ENCODE measurements around the gene EXOC3L1.

The EXOC3L1 gene

DNA sequence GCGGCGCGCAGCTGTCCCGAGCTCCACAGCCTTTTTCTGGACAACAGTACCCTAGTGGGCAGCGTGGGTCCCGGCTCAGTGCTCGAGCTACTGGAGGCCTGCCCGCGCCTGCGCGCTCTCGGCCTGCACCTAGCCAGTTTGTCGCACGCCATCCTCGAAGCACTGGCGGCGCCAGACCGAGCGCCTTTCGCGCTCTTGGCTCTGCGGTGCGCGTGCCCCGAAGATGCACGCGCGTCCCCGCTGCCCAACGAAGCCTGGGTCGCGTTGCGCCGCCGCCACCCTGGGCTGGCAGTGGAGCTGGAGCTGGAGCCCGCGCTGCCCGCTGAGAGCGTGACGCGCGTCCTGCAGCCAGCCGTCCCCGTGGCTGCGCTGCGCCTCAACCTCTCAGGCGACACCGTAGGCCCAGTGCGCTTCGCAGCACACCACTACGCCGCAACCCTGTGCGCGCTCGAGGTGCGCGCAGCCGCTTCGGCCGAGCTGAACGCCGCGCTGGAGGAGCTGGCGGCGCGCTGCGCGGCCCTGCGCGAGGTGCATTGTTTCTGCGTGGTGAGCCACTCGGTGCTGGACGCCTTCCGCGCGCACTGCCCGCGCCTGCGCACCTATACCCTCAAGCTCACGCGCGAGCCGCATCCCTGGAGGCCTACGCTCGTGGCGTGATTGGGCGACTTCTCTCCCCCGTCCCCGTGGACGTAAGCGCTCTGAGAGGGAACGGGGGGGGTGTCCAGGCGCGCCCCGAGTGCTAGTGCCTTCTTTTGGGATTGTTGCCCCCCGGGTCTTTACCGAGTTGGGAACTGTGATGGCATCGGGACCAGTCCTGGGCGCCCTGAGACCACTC lies 26.6 kb downstream of the EXOC3L1 start:
- H3K4me3 ChIP-seq (ENCODE audit: low read depth, low read length): peak overlapping the region; percentile 35
- TF ChIP-seq, protein P1, sequence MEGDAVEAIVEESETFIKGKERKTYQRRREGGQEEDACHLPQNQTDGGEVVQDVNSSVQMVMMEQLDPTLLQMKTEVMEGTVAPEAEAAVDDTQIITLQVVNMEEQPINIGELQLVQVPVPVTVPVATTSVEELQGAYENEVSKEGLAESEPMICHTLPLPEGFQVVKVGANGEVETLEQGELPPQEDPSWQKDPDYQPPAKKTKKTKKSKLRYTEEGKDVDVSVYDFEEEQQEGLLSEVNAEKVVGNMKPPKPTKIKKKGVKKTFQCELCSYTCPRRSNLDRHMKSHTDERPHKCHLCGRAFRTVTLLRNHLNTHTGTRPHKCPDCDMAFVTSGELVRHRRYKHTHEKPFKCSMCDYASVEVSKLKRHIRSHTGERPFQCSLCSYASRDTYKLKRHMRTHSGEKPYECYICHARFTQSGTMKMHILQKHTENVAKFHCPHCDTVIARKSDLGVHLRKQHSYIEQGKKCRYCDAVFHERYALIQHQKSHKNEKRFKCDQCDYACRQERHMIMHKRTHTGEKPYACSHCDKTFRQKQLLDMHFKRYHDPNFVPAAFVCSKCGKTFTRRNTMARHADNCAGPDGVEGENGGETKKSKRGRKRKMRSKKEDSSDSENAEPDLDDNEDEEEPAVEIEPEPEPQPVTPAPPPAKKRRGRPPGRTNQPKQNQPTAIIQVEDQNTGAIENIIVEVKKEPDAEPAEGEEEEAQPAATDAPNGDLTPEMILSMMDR (IDR thresholded peaks at IDR 0.05; ENCODE audit: control insufficient read depth, extremely low read depth, insufficient read depth): no peak
- no peak for DNase-seq (ENCODE audit: low read depth)

- no peak for DNase-seq (ENCODE audit: low read depth)
- peak overlapping the region; percentile 92 for H3K4me3 ChIP-seq (ENCODE audit: low read depth, low read length)
- TF ChIP-seq, protein P1 (IDR thresholded peaks at IDR 0.05; ENCODE audit: control insufficient read depth, extremely low read depth, insufficient read depth): no peak
These were observed 27.3 kb downstream of the EXOC3L1 start for GRCh38 chr16:67162506-67163163.

DNA sequence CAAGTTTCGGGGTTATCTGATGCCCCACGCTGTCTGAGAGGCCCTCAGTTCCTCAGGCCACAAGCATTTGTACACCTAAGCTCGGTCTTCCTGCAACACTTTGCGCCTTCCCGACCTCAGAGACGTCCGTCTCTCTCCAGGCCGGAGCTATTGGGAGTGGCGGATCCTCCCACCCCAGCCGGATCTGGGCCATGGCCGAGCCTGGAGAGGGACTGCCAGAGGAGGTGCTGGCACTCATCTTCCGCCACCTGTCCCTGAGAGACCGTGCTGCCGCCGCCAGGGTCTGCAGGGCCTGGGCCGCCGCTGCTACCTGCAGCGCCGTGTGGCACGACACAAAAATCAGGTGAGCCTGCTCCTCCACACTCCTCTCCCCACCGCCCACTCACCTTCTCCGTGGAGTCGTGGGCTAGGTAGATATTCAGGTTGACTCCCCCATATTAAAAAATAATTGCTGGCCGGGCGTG lies 28.3 kb downstream of the EXOC3L1 start:
- H3K4me3 ChIP-seq (ENCODE audit: low read depth, low read length): peak overlapping the region; percentile 92
- TF ChIP-seq, protein P1 (IDR thresholded peaks at IDR 0.05; ENCODE audit: control insufficient read depth, extremely low read depth, insufficient read depth): no peak; the same call in 1 of the 2 replicates
- peak; percentile 69 for DNase-seq (ENCODE audit: low read depth)

GRCh38 chr16:67158637-67159600 lies 31.0 kb downstream of the EXOC3L1 start:
- TF ChIP-seq, protein P1 (IDR thresholded peaks at IDR 0.05; ENCODE audit: control insufficient read depth, extremely low read depth, insufficient read depth): no peak
- DNase-seq (ENCODE audit: low read depth): no peak
- H3K4me3 ChIP-seq (ENCODE audit: low read depth, low read length): peak overlapping the region; percentile 92

DNA sequence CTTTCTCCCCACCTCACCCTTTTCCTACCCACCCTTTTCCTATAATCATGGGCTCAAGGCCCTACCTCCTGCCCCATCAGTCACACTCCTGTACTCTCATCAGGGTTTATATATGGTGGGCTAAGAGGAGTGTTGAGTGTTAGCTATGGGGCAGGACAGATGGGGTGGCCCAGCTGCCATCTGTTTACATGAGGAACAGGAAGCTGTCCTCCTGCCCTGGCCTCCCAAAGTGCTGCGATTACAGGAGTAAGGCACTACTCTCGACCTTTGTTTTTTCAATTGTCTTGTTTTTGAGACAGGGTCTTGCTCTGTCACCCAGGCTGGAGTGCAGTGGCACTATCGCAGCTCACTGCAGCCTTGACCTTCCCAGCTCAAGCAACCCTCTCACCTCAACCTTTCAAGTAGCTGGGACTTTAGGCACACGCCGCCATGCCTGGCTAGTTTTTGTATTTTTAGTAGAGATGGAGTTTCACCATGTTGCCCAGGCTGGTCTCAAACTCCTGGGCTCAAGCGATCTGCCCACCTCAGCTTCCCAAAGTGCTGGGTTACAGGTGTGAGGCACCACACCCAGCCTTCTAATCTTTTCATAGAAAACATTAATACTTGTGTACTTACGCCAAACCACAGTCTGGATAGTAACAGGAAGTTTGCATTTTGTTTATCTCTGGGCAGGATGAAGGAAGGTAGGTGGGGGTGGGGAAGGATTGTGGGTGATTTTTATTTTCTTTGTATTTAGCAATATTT lies 31.9 kb downstream of the EXOC3L1 start:
- no peak for DNase-seq (ENCODE audit: low read depth)
- TF ChIP-seq, protein P1 (IDR thresholded peaks at IDR 0.05; ENCODE audit: control insufficient read depth, extremely low read depth, insufficient read depth): no peak
- H3K4me3 ChIP-seq (ENCODE audit: low read depth, low read length): peak overlapping the region; percentile 92
